BJ (cell line): ENCODE measurements around the gene SLC7A10. TPM values are rescaled to one million over a fixed set of nuclear protein-coding genes. Genes with fewer than 3 reads are reported as not detected.
"Not testable (repeated sequence)": the region's sequence is repeated elsewhere in the genome, so short reads cannot be mapped to it uniquely, and the experiment has no call there.

Experiments used
- CTCF ChIA-PET: fragments of 350-600 bp; formaldehyde crosslinking; extraction: SDS; loops from one replicate; lab custom pipeline; 2021; ENCODE audit warnings: antibody characterized with exemption, inconsistent platforms; lab: Yijun Ruan, JAX
- POLR2A ChIA-PET: fragments of 300-600 bp; sonication (Branson Sonifier 250); formaldehyde crosslinking; extraction: SDS; loops from one replicate; lab custom pipeline; 2021; ENCODE audit warnings: antibody characterized with exemption; lab: Charles Lee
- DNase-seq: peaks from one replicate; pipeline ENCODE4 v3.0.0-alpha.2; 2011; ENCODE audit warnings: low read depth
- H3K27me3 ChIP-seq: 2 replicates; pipeline ENCODE4 v1.6.0; 2011; ENCODE audit warnings: low read length; ENCODE audit not compliant: control insufficient read depth, insufficient read depth
- H3K36me3 ChIP-seq: 2 replicates; pipeline ENCODE4 v1.5.1; 2011; ENCODE audit warnings: low read length; ENCODE audit not compliant: control insufficient read depth, insufficient read depth
- H3K4me3 ChIP-seq: 2 replicates; pipeline ENCODE4 v1.5.1; 2011; ENCODE audit warnings: low read depth, mild to moderate bottlenecking, control low read depth, low read length
- CTCF ChIP-seq: IDR thresholded peaks from 2 replicates; pipeline ENCODE4 v1.5.1; 2011; ENCODE audit warnings: low read depth, mild to moderate bottlenecking, control low read depth, inconsistent platforms, low read length, moderate library complexity; ENCODE audit not compliant: insufficient read depth
- polyA plus RNA-seq: library from polyadenylated mRNA; depleted of rRNA; stranded (reverse); fragments of >200 nt; gene quantifications from 2 replicates; pipeline ENCODE4 v1.2.3, GENCODE V29; 2011

SLC7A10 gene
- polyA plus RNA-seq, 1 experiment: not detected

- POLR2A ChIA-PET: no interaction called here
- CTCF ChIA-PET: interaction anchor here (1.1 to 2.1 kb wide), 2 partner anchors 13 to 15 kb away, joined by 3 to 5 read pairs; no protein-coding TSS in a partner anchor
- no peak for TF ChIP-seq CTCF
- H3K4me3 ChIP-seq: no peak overlapping the region
- no peaks in the 10 kb centered on the region for H3K27me3 ChIP-seq
- DNase-seq: no peak
- no peaks in the 10 kb centered on the region for H3K36me3 ChIP-seq
Observed at GRCh38 chr19:33171916-33172359, 53.7 kb downstream of the SLC7A10 start.

GRCh38 chr19:33171222-33171795, 54.3 kb downstream of the SLC7A10 start:
- ChIA-PET POLR2A (interaction anchor here (0.5 kb wide), 1 partner anchor 66 kb away, joined by 4 read pairs; no protein-coding TSS in a partner anchor), CTCF (interaction anchor here (1.1 to 2.1 kb wide), 5 partner anchors 13 to 27 kb away, joined by 3 to 7 read pairs (median 5); no protein-coding TSS in a partner anchor)
- no peaks in the 10 kb centered on the region for H3K27me3 ChIP-seq
- H3K4me3 ChIP-seq: no peak overlapping the region
- DNase-seq: no peak
- no peaks in the 10 kb centered on the region for H3K36me3 ChIP-seq
- TF ChIP-seq CTCF: no peak

GRCh38 chr19:33168528-33168927, 57.1 kb downstream of the SLC7A10 start:
- Histone ChIP-seq H3K4me3 (no peak overlapping the region), H3K27me3 (no peaks in the 10 kb centered on the region), H3K36me3 (no peaks in the 10 kb centered on the region)
- ChIA-PET POLR2A (no interaction called here), CTCF (no interaction called here)
- DNase-seq: no peak
- no peak for TF ChIP-seq CTCF

GRCh38 chr19:33167438-33167837, 58.2 kb downstream of the SLC7A10 start:
- ChIA-PET POLR2A (no interaction called here), CTCF (interaction anchor here (0.6 to 1.7 kb wide), 4 partner anchors 11 to 23 kb away, joined by 3 to 6 read pairs (median 4); no protein-coding TSS in a partner anchor)
- TF ChIP-seq CTCF: no peak
- Histone ChIP-seq H3K4me3 (no peak overlapping the region), H3K27me3 (no peaks in the 10 kb centered on the region), H3K36me3 (no peaks in the 10 kb centered on the region)
- no peak for DNase-seq

GRCh38 chr19:33166037-33166436, 59.6 kb downstream of the SLC7A10 start:
- DNase-seq, POLR2A ChIA-PET, H3K4me3 ChIP-seq, H3K27me3 ChIP-seq, H3K36me3 ChIP-seq: not testable (repeated sequence)
- CTCF ChIA-PET: interaction anchor here (0.7 to 1.0 kb wide), 3 partner anchors 9 to 18 kb away, joined by 3 to 5 read pairs (median 3); no protein-coding TSS in a partner anchor
